B cell (primary cell): Measurements from ENCODE around the gene CPLANE1. TPM values are rescaled to one million over a fixed set of nuclear protein-coding genes. Genes with fewer than 3 reads are reported as not detected.
A peak's percentile ranks its signal among the peaks of the same experiment; 100 is the strongest.

Experiments
- ATAC-seq: fragments of 200-7000 bp; cut with Tn5 transposase; one replicate; pipeline ENCODE4 v1.10.0; 2021; ENCODE audit warnings: low read depth, mild to moderate bottlenecking, moderate number of reproducible peaks, moderate library complexity
- CTCF ChIA-PET: fragments of 350-600 bp; sonication (Branson Sonifier 250); formaldehyde crosslinking; loops from one replicate; lab custom pipeline; 2021; ENCODE audit warnings: antibody characterized with exemption, inconsistent platforms; lab: Charles Lee
- POLR2A ChIA-PET: fragments of 350-600 bp; sonication (Branson Sonifier 250); formaldehyde crosslinking; loops from one replicate; lab custom pipeline; 2021; ENCODE audit warnings: antibody characterized with exemption; lab: Charles Lee
- DNase-seq: peaks from one replicate; pipeline ENCODE4 v3.0.0; 2013
- H2AFZ ChIP-seq: 2 replicates; pipeline ENCODE4 v1.6.1; 2012; ENCODE audit warnings: mild to moderate bottlenecking, low read depth, low read length; ENCODE audit not compliant: insufficient read depth, poor library complexity, severe bottlenecking
- H3K27ac ChIP-seq, 2 donors: 1 replicate in 1 of 2; 2 replicates in 1 of 2; pipeline ENCODE4 v1.5.1; 2012 to 2013; ENCODE audit warnings: low read length in 2 of 2, mild to moderate bottlenecking in 2 of 2, moderate library complexity in 1 of 2
- H3K27me3 ChIP-seq, 4 experiments: fragments of 200-600 bp in 1 of 4; sonication (generic) in 1 of 4; replicated peaks in 1 of 4; 1 replicate in 2 of 4; 2 replicates in 2 of 4; pipeline versions ENCODE4 v1.6.1 to v1.7.0; 2013 to 2016; ENCODE audit warnings: low read length in 3 of 4, mild to moderate bottlenecking in 2 of 4, mixed read lengths in 1 of 4, moderate library complexity in 1 of 4; ENCODE audit not compliant: insufficient read depth in 4 of 4, control insufficient read depth in 3 of 4; ENCODE audit errors: control extremely low read depth in 1 of 4
- H3K36me3 ChIP-seq, 2 experiments: replicated peaks in 1 of 2; 1 replicate in 1 of 2; 2 replicates in 1 of 2; pipeline versions ENCODE4 v1.6.1 to v1.7.1; 2013; ENCODE audit warnings: low read length in 1 of 2; ENCODE audit not compliant: insufficient read depth in 2 of 2, control insufficient read depth in 1 of 2; ENCODE audit errors: control extremely low read depth in 1 of 2, extremely low read depth in 1 of 2
- H3K4me1 ChIP-seq, 2 donors: fragments of 200-600 bp in 1 of 2; sonication (generic) in 1 of 2; 1 replicate in 1 of 2; 2 replicates in 1 of 2; pipeline versions ENCODE4 v1.5.1 to v1.6.1; 2013 to 2017; ENCODE audit warnings: low read length in 2 of 2; ENCODE audit not compliant: control insufficient read depth in 2 of 2, insufficient read depth in 2 of 2
- H3K4me2 ChIP-seq: replicated peaks from 2 replicates; pipeline ENCODE3; 2012; ENCODE audit warnings: mild to moderate bottlenecking, low read depth, low read length; ENCODE audit not compliant: poor library complexity, severe bottlenecking
- H3K4me3 ChIP-seq, 5 experiments: fragments of 200-600 bp in 1 of 5; sonication (generic) in 1 of 5; 1 replicate in 3 of 5; 2 replicates in 2 of 5; pipeline versions ENCODE4 v1.5.1 to v1.7.0; 2011 to 2016; ENCODE audit warnings: low read length in 4 of 5, mild to moderate bottlenecking in 4 of 5, low read depth in 2 of 5, control low read depth in 1 of 5, moderate library complexity in 1 of 5; ENCODE audit not compliant: insufficient read depth in 1 of 5; ENCODE audit errors: control extremely low read depth in 1 of 5, extremely low read depth in 1 of 5
- H3K79me2 ChIP-seq: fragments of 200-600 bp; sonication (generic); one replicate; pipeline ENCODE4 v1.6.0; 2016; ENCODE audit warnings: low read length; ENCODE audit not compliant: control insufficient read depth, insufficient read depth
- H3K9ac ChIP-seq: fragments of 200-600 bp; sonication (generic); 2 replicates; pipeline ENCODE4 v1.6.1; 2017; ENCODE audit warnings: mild to moderate bottlenecking, low read length, moderate library complexity
- H3K9me3 ChIP-seq, 3 donors: one replicate each; pipeline versions ENCODE4 v1.6.1 to v1.7.1; 2013; ENCODE audit warnings: low read length in 2 of 3; ENCODE audit not compliant: control insufficient read depth in 2 of 3, insufficient read depth in 1 of 3; ENCODE audit errors: control extremely low read depth in 1 of 3
- H4K20me1 ChIP-seq: 2 replicates; pipeline ENCODE4 v1.6.0; 2012; ENCODE audit warnings: mild to moderate bottlenecking, low read length; ENCODE audit not compliant: insufficient read depth, control insufficient read depth, poor library complexity, severe bottlenecking
- H3K27ac Mint-ChIP-seq: one replicate; pipeline ENCODE4 v1.8.0; 2021; ENCODE audit warnings: mixed read lengths
- H3K27me3 Mint-ChIP-seq: one replicate; pipeline ENCODE4 v1.8.0; 2021; ENCODE audit warnings: mixed read lengths
- H3K4me1 Mint-ChIP-seq: one replicate; pipeline ENCODE4 v1.8.0; 2021; ENCODE audit warnings: mixed read lengths
- H3K4me3 Mint-ChIP-seq: one replicate; pipeline ENCODE4 v1.8.0; 2021; ENCODE audit warnings: mixed read lengths
- H3K9me3 Mint-ChIP-seq: one replicate; pipeline ENCODE4 v1.8.0; 2022; ENCODE audit warnings: mixed read lengths; ENCODE audit not compliant: insufficient read depth
- CTCF ChIP-seq: fragments of 200-600 bp; IDR thresholded peaks from one replicate; pipeline ENCODE4 v1.8.0; 2022; ENCODE audit warnings: antibody characterized with exemption, mild to moderate bottlenecking
- EZH2 ChIP-seq: IDR thresholded peaks from 2 replicates; pipeline ENCODE4 v1.6.1; 2012; ENCODE audit warnings: borderline replicate concordance, low read depth, mild to moderate bottlenecking, moderate library complexity, low read length; ENCODE audit not compliant: insufficient read depth, poor library complexity, severe bottlenecking
- WGBS: methylation state at CpG from one replicate; pipeline ENCODE4 v1.1.5; 2013; ENCODE audit warnings: missing lambda C conversion rate; ENCODE audit not compliant: insufficient coverage; 5-methylcytosine and 5-hydroxymethylcytosine counted together
- intact Hi-C: fragments of 100-400 bp; cut with micrococcal nuclease; formaldehyde crosslinking; loops from one replicate; pipeline ENCODE4 v1.10.0; 2022
- polyA plus RNA-seq: library from polyadenylated mRNA; depleted of rRNA; stranded (reverse); fragments of >200 nt; gene quantifications from 2 replicates; pipeline ENCODE4 v1.2.3, GENCODE V29; 2012
- total RNA-seq, 2 donors: library from RNA; stranded (reverse); fragments of 120-200 nt in 1 of 2; gene quantifications; 1 replicate in 1 of 2; 2 replicates in 1 of 2; pipeline versions ENCODE4 v1.2.3 to v1.2.4, GENCODE V29; 2013 to 2022

CPLANE1 gene
- total and polyA plus RNA-seq, 2 donors (not counting 1 experiment from before 2014, with no cell fraction given), result 1.9 to 17.9 TPM

- Mint-ChIP-seq H3K4me3 (no peak overlapping the region), H3K9me3 (no peaks in the 10 kb centered on the region), H3K4me1 (peaks cover 12% of the 10 kb centered on the region), H3K27me3 (no peaks in the 10 kb centered on the region), H3K27ac (no peak overlapping the region)
- peaks cover 0 to 3% of the 10 kb centered on the region in 2 donors for H3K4me1 ChIP-seq
- CTCF ChIA-PET, result no interaction called here
- POLR2A ChIA-PET, result no interaction called here
- H3K27ac ChIP-seq, result no peak overlapping the region
- DNase-seq, result no peak
- no peak overlapping the region for H3K9ac ChIP-seq
- no peaks in the 10 kb centered on the region for H3K9me3 ChIP-seq
- H3K79me2 ChIP-seq, result no peaks in the 10 kb centered on the region
- H3K4me3 ChIP-seq, result no peak overlapping the region
- 14% methylated on average over 1 of the region's 3 CpGs for WGBS
- H3K27me3 ChIP-seq, result no peaks in the 10 kb centered on the region
- intact Hi-C loops, result no loop called here
- TF ChIP-seq EZH2 (no peak), CTCF (no peak)
- peaks cover 0 to 12% of the 10 kb centered on the region in 2 experiments for H3K36me3 ChIP-seq
- ATAC-seq, result no peak
- no peaks in the 10 kb centered on the region for H4K20me1 ChIP-seq
- H3K4me2 ChIP-seq, result no peak overlapping the region
- H2AFZ ChIP-seq, result no peak overlapping the region
Observed at GRCh38 chr5:37112383-37112991, 136.7 kb downstream of the CPLANE1 start.

DNA sequence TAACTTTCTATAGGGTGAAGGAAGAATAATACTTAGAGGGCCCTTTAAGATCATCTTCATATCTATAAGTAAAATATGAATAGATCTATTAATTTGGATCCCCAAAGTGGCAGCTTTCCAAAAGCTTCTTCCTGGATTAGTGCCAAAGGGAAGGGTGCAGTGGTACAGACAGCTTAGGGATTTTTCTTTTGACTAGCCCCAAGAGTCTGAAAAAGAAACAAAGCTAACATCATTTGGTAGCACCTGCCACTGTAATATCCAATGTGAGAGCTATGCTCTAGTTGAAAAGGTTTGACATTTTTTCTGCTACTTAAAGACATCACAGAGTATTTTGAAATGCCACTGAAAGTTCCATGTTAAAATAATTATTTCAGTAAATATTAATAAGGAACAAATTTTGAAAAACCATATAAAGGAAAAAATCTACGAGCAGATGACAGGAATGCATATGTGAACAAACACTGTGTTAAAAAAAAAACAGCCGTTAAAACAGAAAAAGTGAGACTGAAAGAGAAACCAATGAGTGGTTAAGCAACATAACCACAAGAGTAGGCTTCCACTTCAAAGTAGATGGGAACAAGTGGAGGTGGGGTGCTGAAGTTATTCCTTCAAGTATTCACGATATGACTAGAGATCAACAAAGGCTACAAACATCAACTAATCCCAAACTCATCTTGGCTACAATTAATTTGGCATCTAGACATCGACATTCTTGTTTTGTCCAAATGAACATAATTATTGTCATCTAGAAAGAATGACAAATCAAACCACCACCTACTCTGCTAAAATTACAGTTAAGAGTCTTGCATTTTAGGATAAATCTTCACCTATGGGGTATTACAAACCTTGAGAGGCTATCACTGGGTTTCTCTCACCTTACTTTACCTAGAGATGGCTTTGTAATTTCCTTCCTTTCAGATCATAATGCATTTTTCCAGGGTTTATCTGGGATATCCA lies 137.5 kb downstream of the CPLANE1 start:
- peaks cover 12% of the 10 kb centered on the region for H3K4me1 Mint-ChIP-seq
- Histone ChIP-seq H4K20me1 (no peaks in the 10 kb centered on the region), H3K9ac (no peak overlapping the region), H3K4me2 (peak overlapping the region; percentile 9), H3K36me3 (peaks cover 0 to 12% of the 10 kb centered on the region in 2 experiments), H3K79me2 (no peaks in the 10 kb centered on the region), H3K9me3 (no peaks in the 10 kb centered on the region), H3K4me1 (peaks cover 0 to 3% of the 10 kb centered on the region in 2 donors), H3K4me3 (no peak overlapping the region), H3K27ac (no peak overlapping the region), H3K27me3 (no peaks in the 10 kb centered on the region), H2AFZ (no peak overlapping the region)
- no peak overlapping the region for H3K27ac Mint-ChIP-seq
- no peak overlapping the region for H3K4me3 Mint-ChIP-seq
- intact Hi-C loops, result no loop called here
- ChIA-PET CTCF (no interaction called here), POLR2A (no interaction called here)
- ATAC-seq, result no peak
- WGBS, result no CpG with 5 or more reads among the region's 4 CpGs
- DNase-seq, result peak; percentile 6
- no peaks in the 10 kb centered on the region for H3K9me3 Mint-ChIP-seq
- TF ChIP-seq EZH2 (no peak), CTCF (no peak)
- no peaks in the 10 kb centered on the region for H3K27me3 Mint-ChIP-seq
